Measurements from ENCODE around the gene UTP15.
A peak's percentile ranks its signal among the peaks of the same experiment; 100 is the strongest.

Gene UTP15

DNA sequence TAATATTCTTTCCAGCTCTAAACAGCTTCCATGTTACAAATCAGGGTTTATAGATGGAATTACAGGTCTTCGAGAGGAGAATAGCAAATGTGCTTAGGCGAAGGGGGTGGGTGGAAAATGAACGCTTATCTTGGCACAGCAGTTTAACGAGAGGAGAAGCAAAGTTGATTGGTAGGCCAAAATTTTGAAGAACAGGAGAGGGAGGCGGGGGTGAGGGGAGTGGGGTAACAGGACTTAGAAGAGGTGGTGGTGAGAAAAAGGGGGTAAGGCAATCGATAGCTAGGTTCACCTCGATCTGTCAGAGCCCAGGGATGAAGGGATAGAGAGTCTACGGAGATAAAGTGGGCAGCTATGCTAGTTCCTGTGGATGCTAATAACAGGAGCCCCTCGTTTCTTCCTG, 868 bp upstream of the UTP15 start:
- peak; percentile 28 for DNase-seq (ENCODE audit: low read depth)

DNA sequence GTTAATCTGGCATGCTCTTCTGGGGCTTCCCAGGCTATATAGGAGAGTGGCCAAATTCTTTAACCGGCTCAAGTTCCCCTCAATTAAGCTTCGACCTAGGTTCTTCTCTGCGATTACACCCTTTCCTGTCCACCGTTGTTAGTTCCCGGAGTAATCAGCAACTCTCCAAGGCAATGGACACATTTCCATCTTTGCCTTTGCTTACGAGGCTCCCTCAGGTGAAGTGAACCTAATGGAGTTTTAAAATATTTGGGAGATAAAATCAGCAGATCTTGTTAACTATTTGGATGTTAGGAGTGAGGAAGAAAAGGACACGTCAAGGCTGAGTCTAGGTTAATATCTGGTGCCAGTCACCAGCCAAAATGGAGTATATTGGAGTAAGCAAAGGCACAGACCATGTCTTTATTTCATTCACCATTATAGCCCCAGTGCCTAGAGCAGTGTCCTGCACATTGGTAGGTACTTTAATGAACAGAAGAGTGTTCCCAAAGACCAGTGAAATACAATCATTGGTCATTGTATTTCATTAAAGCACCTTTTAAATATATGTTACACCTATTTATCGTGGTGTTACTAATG, 515 bp downstream of the UTP15 start:
- DNase-seq (ENCODE audit: low read depth) = peak; percentile 8

DNA sequence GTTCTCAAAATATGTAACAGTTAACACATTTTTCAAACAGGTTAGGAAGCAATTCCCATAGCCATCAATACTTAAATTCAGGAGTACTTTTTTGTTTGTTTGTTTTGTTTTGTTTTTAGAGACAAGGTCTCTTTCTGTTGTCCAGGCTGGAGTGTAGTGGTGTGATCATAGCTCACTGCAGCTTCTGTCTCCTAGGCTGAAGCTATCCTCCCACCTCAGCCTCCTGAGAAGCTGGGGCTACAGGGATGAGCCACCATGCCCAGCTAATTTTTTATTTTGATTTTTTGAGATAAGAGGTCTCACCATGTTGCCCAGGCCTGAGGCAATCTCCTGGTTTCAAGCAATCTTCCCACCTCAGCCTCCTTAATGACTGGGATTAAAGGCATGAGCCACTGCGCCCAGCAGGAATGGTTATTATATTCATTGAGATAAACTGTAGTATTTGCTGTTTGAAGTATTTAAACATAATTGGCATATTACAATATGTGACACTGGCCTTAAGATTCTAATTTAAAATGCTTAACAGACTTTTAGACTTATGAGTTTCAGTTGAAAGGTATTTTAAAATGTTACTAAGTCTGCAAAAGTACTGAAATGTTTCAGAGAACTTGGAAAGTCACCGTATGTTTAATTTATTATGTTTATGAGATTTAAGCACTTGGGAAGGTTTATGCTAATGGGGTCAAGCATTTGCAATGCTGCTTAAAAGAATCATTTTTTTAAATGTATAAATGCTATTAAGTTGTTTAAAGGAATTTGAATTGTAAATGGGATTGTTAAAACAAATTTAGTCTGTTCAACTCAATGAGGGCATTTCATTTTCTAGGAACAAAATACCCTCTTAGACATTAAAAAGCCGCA, 17.0 kb downstream of the UTP15 start:
- DNase-seq (ENCODE audit: low read depth) = no peak

DNA sequence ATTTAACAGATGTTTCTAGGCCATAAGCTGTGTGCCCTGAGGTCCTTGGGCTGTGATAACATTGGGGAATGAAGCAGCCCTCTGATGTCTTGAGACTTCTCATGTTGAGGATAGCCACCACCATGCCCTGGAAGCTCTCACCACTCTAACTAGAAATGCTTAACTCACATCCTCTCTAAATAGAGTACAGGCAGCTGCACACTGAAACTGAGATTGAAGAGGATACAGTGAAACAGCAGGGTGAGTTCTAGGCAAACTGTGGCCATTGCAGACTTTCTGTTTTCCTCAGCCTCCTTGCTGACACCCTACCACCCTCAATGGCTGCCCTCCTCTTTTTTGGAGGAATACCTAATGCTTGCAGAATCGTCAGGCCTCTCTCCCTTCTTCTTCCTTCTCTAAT, 22.4 kb downstream of the UTP15 start:
- no peak for DNase-seq (ENCODE audit: low read depth)

DNA sequence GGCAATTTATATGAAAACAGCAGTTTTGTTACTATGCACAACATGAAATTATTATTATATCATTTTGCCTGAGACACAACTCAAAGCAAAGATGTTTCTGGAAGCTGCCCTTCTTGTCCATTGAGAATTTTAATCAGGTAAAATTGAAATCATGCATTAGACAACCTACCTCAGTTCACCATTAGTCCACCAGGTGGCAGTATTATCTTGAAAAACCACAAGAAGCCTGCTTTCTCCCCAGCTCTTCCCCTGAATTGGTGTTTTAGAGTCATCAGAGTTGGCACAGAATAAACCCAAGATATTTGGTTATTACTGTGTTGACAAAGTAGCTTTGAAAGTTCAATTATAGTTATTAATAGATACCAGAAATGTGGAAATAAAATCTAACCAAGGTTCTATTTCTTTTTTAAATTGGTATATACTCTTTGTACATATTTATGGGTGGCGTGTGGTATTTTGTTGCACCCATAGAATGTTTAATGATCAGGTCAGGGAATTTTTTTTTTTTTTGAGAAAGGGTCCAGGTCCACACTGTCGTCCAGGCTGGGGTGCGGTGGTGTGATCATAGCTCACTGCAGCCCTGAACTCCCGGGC, 25.7 kb downstream of the UTP15 start:
- DNase-seq (ENCODE audit: low read depth) = peak; percentile 90

DNA sequence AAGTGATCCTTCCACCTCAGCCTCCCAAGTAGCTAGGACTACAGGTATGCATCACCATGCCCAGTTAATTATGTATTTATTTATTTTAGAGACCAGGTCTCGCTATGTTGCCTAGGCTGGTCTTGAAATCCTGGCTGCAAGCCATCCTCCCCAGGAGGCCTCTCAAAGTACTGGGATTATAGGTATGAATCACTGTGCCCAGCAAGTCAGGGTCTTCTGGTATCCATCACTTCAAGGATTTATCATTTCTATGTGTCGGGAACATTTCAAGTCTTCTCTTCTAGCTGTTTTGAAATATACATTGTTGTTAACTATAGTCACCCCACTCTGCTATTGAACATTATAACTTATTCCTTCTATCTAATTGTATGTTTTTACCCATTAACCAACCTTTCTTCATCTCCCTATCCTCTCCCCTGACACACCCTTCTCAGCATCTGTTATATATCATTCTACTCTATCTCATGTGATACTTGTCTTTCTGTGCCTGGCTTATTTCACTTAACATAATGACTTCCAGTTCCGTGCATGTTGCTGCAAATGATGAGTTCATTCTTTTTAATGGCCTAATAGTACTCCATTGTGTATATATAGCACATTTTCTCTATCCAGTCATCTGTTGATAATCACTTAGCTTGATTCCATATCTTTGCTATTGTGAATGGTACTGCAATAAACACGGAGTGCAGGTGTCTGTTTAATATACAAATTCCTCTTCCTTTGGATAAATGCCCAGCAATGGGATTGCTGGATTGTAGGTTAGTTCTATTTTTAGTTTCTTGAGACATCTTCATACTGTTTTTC, 26.4 kb downstream of the UTP15 start:
- peak; percentile 79 for DNase-seq (ENCODE audit: low read depth)

DNA sequence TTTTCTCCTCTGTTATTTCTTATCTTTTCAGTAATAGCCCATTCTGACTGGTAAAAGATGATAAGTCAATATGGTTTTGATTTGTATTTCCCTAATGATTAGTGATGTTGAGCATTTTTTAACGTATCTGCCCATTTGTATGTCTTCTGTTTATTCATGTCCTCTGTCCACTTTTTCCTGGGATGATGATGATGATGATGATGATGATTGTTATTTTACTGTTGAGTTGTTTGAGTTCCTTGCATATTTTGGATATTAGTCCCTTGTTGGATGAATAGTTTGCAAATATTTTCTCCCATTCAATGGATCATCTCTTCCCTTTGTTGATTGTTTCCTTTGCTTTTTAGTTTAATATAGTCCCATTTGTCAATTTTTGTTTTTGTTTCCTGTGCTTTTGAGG, 27.0 kb downstream of the UTP15 start:
- DNase-seq (ENCODE audit: low read depth) = peak; percentile 83

DNA sequence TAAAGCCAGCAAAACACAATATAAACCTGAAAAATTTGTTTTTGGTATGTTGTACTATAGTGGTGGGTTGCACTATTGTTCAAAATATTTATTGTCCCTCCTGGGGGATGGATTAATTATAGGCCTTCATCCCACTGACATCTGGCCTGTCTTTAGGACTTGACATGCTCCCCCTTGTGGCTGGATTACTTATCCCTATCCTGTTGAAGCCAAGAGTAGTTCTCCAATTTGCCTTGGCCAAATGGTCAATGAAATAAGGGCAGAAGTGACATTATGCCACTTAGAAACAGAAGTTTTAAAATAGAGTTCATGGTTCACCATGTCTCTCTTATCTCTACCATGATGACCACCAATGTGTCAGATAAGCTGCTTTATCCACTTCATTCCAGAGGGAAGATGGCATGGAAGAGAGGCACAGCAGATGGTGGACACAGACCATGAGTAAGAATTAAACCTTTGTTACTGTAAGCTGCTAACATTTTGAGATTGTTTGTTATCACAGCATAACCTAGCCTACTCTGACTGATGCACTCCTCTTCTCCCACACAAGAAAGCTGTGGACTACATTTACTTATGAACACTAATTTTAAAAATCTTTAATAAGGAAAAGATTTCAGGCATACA, 31.3 kb downstream of the UTP15 start:
- peak; percentile 82 for DNase-seq (ENCODE audit: low read depth)

DNA sequence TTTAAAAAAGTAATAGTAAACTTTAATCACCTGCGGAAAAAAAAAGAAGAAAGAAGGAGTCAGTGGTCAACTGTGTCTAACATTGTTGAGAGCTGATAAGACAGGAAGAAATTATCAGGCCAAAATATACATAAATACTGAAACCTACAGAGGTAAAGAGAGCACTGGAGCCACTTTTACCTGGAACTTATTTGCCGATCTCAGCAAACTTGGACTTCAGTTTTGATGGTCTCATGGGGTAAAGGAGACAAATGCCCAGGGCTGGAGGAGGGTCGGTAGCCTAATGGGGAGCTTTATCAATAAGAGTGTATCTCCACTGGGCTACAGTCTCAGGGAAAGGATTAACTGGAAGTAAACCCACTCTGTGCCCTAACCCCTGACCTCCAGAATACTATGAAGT, 33.8 kb downstream of the UTP15 start:
- no peak for DNase-seq (ENCODE audit: low read depth)

DNA sequence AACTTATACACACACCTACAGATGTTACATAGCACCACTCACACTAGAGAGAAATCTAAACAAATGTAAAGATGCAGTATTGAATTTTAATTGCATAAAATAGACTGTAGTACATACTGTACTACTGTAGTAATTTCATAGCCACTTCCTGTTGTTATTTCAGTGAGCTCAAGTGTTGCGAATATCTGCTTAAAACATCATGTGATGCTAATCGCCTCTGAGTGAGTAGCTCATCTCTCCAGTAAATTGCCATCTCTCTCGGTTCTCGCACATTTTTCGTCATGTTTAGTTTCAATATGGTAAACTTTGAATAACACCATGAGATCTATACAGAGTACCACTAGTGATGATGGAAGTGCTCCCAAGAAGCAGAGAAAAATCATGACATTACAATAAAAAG, 38.5 kb downstream of the UTP15 start:
- DNase-seq (ENCODE audit: low read depth) = no peak

DNA sequence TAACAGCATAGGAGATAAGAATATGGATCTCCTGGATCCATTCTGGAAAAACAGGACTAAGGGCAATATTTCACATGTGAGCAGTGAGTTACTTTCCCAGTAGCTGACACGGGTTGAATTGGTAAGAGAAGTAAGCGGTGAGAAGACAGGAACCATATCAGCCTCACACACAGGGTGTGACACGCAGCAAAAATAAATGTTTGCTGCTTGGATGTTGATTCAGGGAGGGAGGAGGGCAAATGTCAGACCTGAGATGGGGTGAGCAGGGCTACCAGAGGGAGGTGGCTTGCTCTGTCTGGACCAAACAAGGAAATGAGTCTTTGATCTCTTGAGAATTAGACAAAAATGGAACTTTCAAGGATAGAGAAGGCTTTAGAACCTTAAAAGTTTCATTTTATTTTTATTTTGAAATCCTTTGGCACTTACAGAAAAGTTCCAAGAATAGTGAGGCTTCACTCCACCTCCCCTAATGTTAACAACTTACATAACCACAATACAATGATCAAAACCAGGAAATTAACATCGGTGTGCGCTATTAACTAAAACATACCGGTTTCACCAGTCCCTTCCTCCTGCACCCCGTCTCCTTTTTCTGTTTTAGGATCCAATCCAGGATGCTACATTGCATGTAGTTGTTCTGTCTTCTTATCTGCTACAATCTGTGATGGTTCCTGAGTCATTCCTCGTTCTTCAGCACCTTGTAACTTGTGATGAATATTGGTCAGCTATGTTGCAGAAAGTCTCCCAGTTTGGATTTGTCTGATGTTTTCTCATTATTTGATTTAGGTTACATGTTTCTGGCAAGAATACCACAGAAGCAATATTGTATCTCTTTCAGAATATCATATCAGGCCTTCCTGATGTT, 39.9 kb downstream of the UTP15 start:
- DNase-seq (ENCODE audit: low read depth) = peak; percentile 84

DNA sequence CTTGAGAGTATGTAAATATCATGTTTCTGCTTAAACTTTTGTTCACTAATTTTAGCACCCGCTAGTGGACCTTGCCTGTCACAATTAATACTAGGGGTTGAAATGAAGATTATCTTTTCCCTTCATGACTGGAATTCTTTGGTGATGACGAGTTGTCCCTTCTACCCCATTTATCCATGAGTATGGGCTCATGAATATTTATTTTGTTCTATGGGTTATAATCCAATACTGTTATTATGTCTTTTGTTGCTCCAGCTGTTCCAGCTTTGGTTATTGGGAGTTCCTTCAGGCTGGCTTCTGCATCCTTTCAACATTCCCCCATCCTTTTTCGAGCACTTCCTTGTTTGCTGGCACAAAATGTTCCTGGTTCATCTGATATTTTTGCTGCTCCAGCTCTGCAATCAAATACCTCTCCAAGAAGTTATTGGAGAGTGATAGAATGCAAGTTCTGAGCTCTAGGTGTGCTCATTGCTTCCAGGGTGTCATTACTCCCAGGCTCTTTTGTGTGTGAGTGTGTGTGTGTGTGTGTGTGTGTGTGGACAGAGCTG, 40.7 kb downstream of the UTP15 start:
- DNase-seq (ENCODE audit: low read depth) = peak; percentile 58

DNA sequence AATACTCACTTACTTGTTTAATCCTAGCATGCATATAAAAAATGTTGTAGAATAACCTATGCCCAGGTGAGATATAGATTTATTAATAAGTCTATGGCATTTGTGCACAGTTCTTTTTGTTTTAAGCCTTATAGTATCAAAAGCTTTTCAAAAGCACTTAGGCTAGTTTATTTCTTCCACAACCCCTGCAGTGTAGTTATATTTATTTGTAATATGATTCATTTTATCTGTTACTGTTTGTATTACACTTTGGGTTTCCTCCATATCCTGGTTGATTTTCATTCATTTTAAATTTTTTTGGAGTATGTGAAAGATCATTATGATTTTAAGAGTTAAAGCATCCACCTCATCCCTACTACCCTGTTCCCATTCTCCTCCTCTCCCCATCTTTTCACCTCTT, 41.7 kb downstream of the UTP15 start:
- DNase-seq (ENCODE audit: low read depth) = no peak

DNA sequence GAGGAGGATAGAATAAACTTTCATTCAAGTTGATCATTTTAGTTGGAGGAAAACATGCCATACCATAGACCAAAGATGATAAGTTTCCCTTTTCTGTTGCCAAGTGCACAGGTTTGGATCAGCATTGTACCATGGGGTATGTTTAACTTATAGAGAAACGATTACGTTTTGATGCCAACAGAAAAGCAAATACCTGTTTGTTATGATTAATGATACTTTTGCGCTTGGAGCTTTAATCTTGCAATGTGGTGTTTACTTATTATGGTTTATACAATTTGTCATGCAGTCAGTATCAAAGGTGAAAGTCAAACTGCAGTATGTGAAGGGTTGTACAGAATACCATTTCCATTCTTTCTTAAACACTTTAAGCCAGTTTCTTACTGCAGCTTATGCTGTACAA, 47.3 kb downstream of the UTP15 start:
- no peak for DNase-seq (ENCODE audit: low read depth)

DNA sequence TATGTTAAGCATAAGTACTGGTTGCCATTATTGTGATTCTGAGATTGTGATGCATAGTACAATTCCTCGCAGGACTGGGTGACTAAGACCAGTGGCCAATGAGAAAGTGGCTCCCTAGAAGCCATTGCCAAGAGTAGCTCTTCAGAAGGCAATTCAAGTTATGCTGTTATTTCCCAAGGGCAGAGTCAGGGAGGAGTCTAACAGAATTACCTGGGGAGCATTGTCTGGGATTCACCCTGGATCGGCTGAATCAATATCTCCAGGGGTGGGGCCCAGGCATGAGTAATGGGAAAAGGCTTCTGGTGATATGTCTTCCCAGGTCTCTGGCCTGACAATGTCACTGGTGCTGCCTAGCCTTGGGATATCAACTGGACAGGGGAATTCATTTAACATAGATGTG, 49.5 kb downstream of the UTP15 start:
- peak; percentile 41 for DNase-seq (ENCODE audit: low read depth)

DNA sequence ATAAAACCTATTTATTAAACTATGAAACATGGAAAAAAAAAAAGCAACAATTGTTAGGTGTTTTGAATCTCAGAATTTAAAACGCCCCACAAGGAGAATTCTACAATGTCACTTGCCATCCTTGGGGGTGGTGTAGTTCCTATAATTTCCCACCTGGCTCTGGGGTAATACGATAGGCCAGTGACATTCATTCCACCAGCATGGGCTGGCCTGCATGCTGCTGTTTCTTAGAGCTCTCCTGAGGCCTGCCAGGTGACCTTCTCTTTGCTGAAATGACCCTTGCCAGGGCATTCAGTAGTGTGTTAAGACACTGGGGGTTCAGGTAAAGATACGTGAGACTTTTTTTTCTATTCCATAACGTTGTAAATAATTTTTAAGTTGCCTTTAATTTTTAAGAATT, 50.4 kb downstream of the UTP15 start:
- no peak for DNase-seq (ENCODE audit: low read depth)

DNA sequence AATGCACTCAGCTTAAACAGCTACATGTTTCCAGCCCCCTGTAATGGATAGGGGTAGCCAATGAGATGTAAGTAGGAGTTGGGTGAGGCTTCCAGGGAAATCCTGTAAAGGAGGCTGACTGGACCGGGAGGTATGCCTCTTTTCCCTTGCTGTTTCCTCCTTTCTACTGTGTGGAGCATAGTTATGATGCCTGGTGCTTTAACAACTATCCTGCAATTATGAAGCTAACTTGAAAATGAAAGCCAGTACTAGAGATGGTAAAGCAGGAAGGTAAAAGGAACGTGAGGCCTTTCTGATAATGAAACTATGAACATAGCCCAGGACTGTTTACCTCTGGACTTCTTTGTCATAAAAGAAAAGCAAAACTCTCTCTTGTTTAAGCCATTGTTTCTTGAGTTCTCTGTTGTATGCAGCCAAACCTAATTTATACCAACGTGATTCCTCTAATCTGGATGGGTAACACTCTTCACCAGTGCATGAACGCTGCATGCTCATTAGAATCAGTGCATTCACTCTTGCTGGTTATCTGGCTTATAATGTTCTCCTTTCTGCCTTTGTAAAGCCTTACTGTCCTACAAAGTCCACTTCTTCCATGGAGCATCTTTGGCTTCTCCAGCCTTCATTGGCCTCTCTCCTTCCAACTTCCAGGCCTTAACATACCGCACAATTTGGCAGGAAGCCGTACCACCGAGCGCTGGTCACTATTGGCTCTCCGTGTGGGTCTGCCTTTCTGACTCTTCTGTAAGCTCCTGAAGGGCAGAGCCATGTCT, 52.2 kb downstream of the UTP15 start:
- peak; percentile 67 for DNase-seq (ENCODE audit: low read depth)

DNA sequence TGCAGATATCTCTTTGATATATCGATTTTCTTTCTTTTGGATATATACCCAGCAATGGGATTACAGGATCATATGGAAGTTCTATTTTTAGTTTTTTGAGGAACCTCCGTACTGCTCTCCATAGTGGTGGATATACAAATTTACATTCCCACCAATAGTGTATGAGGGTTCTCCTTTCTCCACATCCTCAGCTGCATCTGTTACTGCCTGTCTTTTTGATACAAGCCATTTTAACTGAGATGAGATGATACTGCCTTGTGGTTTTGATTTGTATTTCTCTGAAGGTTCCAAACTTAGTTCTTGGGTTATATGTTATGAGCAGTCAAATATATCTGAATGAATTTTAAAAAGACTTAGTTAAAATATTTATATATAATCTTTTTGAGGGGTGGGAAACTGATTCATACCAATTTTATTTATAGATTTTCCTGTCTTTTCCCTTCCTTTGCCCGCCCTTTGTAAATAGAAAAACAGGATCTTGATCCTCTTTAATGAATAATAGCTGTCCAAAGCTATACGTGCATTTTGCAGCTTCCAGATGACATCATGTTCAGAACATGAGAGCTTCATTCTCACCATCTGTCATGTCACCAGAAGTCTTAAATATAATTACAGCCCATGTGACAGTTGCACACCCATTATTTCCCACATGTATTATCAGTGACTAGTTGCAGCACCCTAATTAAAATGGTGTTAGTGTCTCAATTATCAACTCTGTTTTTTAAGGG, 54.2 kb downstream of the UTP15 start:
- no peak for DNase-seq (ENCODE audit: low read depth)

DNA sequence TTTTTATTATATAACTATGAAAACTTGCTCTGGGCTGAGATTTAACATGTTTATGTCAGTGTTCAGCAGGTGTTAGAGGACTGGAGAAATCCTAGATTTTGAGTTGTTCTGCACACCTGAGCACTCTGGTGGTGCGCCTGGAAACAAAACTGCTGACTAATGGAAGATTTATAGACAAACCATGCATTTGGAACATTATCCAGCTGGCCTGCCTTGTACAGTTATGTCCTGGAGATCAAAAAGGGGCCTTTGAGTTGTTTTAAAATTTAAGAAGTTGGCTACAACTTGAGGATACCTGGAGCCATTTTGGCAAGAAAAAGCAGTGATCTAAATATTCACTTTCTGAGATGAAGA, 54.8 kb downstream of the UTP15 start:
- DNase-seq (ENCODE audit: low read depth) = no peak

DNA sequence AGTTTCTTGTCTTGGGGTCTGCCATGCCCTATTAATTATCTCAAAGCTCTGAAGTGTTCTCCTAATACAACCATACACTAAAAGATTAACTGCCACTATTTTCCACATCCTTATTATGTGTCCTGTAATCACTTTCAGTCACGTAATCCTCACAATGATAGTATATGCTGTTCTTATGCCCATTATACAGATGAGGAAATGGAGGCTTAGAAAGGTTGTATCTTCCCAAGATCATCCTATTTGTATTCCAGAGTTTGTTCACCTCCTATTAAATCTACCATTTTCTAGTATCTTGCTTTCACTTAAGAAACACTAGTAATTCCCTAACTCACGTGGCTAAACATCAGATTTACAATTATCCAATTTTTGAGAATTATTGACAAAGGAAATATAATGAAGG, 57.5 kb downstream of the UTP15 start:
- no peak for DNase-seq (ENCODE audit: low read depth)
